HepG2 (cell line): Measurements from ENCODE around the gene FNBP1L. TPM values are rescaled to one million over a fixed set of nuclear protein-coding genes. Genes with fewer than 3 reads are reported as not detected.

Experiments
- ARID5B ChIP-seq: IDR thresholded peaks from 2 replicates; pipeline ENCODE4 v1.4.0; 2020; ENCODE audit warnings: mild to moderate bottlenecking, missing genetic modification reagents
- ATF4 ChIP-seq, 2 experiments: fragments of 450-650 bp in 1 of 2; sonication (generic) in 1 of 2; formaldehyde crosslinking; IDR thresholded peaks; 2 replicates each; pipeline versions ENCODE4 v1.5.0 to v1.8.0; 2020 to 2022; ENCODE audit warnings: mild to moderate bottlenecking in 1 of 2, missing genetic modification reagents in 1 of 2
- CENPX ChIP-seq: sonication (generic); formaldehyde crosslinking; IDR thresholded peaks from 2 replicates; pipeline ENCODE4 v1.9.0; 2021; ENCODE audit warnings: mild to moderate bottlenecking, missing genetic modification reagents, moderate library complexity
- DR1 ChIP-seq: sonication (generic); formaldehyde crosslinking; IDR thresholded peaks from 2 replicates; pipeline ENCODE4 v1.8.0; 2021; ENCODE audit warnings: mild to moderate bottlenecking, missing genetic modification reagents, inconsistent platforms
- EEA1 ChIP-seq: sonication (generic); formaldehyde crosslinking; IDR thresholded peaks from 2 replicates; pipeline ENCODE4 v1.5.1; 2020; ENCODE audit warnings: mild to moderate bottlenecking, missing genetic modification reagents, borderline replicate concordance
- LCORL ChIP-seq, 2 experiments: fragments of 450-650 bp in 1 of 2; sonication (generic) in 1 of 2; formaldehyde crosslinking in 1 of 2; IDR thresholded peaks; 2 replicates each; pipeline versions ENCODE4 v1.5.0 to v1.6.1; 2017 to 2020; ENCODE audit warnings: antibody characterized with exemption in 1 of 2, missing genetic modification reagents in 1 of 2
- NFRKB ChIP-seq: fragments of 450-650 bp; IDR thresholded peaks from 2 replicates; pipeline ENCODE4 v1.6.1; 2017
- RBM22 ChIP-seq: fragments of 200-400 bp; formaldehyde crosslinking; optimal IDR thresholded peaks from 2 replicates; pipeline ENCODE3; 2017; ENCODE audit warnings: mild to moderate bottlenecking, low read length, moderate library complexity
- SRSF1 ChIP-seq: fragments of 200-400 bp; formaldehyde crosslinking; optimal IDR thresholded peaks from 2 replicates; pipeline ENCODE3; 2017; ENCODE audit warnings: mild to moderate bottlenecking, low read depth, low read length, moderate library complexity
- ZGPAT ChIP-seq: IDR thresholded peaks from 2 replicates; pipeline ENCODE4 v1.6.1; 2016; ENCODE audit warnings: mild to moderate bottlenecking
- ZMYM4 ChIP-seq: sonication (generic); formaldehyde crosslinking; IDR thresholded peaks from 2 replicates; pipeline ENCODE4 v1.8.1; 2023; ENCODE audit warnings: mild to moderate bottlenecking, missing genetic modification reagents
- ZNF260 ChIP-seq: sonication (generic); formaldehyde crosslinking; IDR thresholded peaks from 2 replicates; pipeline ENCODE4 v1.4.0; 2020; ENCODE audit warnings: missing genetic modification reagents, low read depth, mild to moderate bottlenecking, borderline replicate concordance
- ZNF280B ChIP-seq: sonication (generic); formaldehyde crosslinking; IDR thresholded peaks from 2 replicates; pipeline ENCODE4 v1.5.0; 2020; ENCODE audit warnings: missing genetic modification reagents, mild to moderate bottlenecking, borderline replicate concordance
- ZNF609 ChIP-seq: sonication (generic); formaldehyde crosslinking; IDR thresholded peaks from 2 replicates; pipeline ENCODE4 v1.4.0; 2020; ENCODE audit warnings: mild to moderate bottlenecking, missing genetic modification reagents, borderline replicate concordance
- polyA plus RNA-seq, 8 experiments: library from polyadenylated mRNA; depleted of rRNA in 3 of 8; stranded (reverse) in 7 of 8; unstranded in 1 of 8; fragments of >200 nt; fragmentation: Illumina TruSeq in 4 of 8; extraction: Trizol in 4 of 8; gene quantifications; 2 replicates each; pipeline versions ENCODE4 v1.2.1 to v1.2.3, GENCODE V29; 2011 to 2016; ENCODE audit warnings: low read depth in 4 of 8, missing spikeins in 1 of 8, mixed read lengths in 1 of 8; ENCODE audit not compliant: insufficient read depth in 1 of 8
- total RNA-seq, 5 experiments: library from RNA; depleted of rRNA; stranded (reverse); fragments of >200 nt; fragmentation: Illumina TruSeq; extraction: Trizol; gene quantifications; 2 replicates each; pipeline ENCODE4 v1.2.3, GENCODE V29; 2016; ENCODE audit warnings: low read depth in 1 of 5

The FNBP1L gene
- total and polyA plus RNA-seq, 2 of the 13 experiments (the other 11 are each of a cell fraction or from before 2014, with no cell fraction given) = 24.1 to 27.1 TPM

GRCh38 chr1:93448983-93449804 is 1.3 kb downstream of the FNBP1L start (continued):
- TF ChIP-seq ZGPAT (CRISPR knock-in tag) (no peak), ARID5B (CRISPR knock-in tag) (peak; percentile 31; the same call in 1 of the 2 replicates), SRSF1 (no peak), EEA1 (CRISPR knock-in tag) (no peak), RBM22 (no peak), ATF4 (CRISPR knock-in tag; IDR thresholded peaks at IDR 0.05) (no peak), DR1 (CRISPR knock-in tag) (no peak), ZMYM4 (CRISPR knock-in tag) (peak; percentile 27; the same call in 1 of the 2 replicates), CENPX (CRISPR knock-in tag) (no peak), LCORL (IDR thresholded peaks at IDR 0.05) (no peak), LCORL (CRISPR knock-in tag; IDR thresholded peaks at IDR 0.05) (0 out of 2 replicates have a peak, but pooled peaks have one; percentile 26), ZNF260 (CRISPR knock-in tag) (no peak), ZNF609 (CRISPR knock-in tag) (no peak), ZNF280B (no peak), NFRKB (no peak)
